ENCODE results near the gene CABLES1.
"Not testable (repeated sequence)": the region's sequence is repeated elsewhere in the genome, so short reads cannot be mapped to it uniquely, and the experiment has no call there.

The CABLES1 gene

GRCh38 chr18:23266717-23267446, 131.6 kb downstream of the CABLES1 start:
- DNase-seq (ENCODE audit: low spot score): no peak

GRCh38 chr18:23267447-23267776, 132.1 kb downstream of the CABLES1 start:
- DNase-seq (ENCODE audit: low spot score): no peak

GRCh38 chr18:23268641-23269040, 133.4 kb downstream of the CABLES1 start:
- no peak for DNase-seq (ENCODE audit: low spot score)

- DNase-seq (ENCODE audit: low spot score): not testable (repeated sequence)
Measured at GRCh38 chr18:23269068-23269467, 133.8 kb downstream of the CABLES1 start.

- no peak for DNase-seq (ENCODE audit: low spot score)
Measured at GRCh38 chr18:23269928-23270327, 134.6 kb downstream of the CABLES1 start.

GRCh38 chr18:23270986-23271680, 135.8 kb downstream of the CABLES1 start:
- no peak for DNase-seq (ENCODE audit: low spot score)

- no peak for DNase-seq (ENCODE audit: low spot score)
Measured at GRCh38 chr18:23272498-23273232, 137.4 kb downstream of the CABLES1 start.

- DNase-seq (ENCODE audit: low spot score): no peak
Measured at GRCh38 chr18:23273443-23273966, 138.2 kb downstream of the CABLES1 start.

GRCh38 chr18:23274638-23275482, 139.6 kb downstream of the CABLES1 start:
- DNase-seq (ENCODE audit: low spot score): no peak

- DNase-seq (ENCODE audit: low spot score): no peak
Measured at GRCh38 chr18:23276451-23276850, 141.2 kb downstream of the CABLES1 start.

GRCh38 chr18:23277399-23277798, 142.1 kb downstream of the CABLES1 start:
- DNase-seq (ENCODE audit: low spot score): no peak

- DNase-seq (ENCODE audit: low spot score): peak; percentile 53
Measured at GRCh38 chr18:23279931-23280330, 144.6 kb downstream of the CABLES1 start.

GRCh38 chr18:23280844-23281243, 145.6 kb downstream of the CABLES1 start:
- DNase-seq (ENCODE audit: low spot score): no peak

GRCh38 chr18:23281626-23282436, 146.5 kb downstream of the CABLES1 start:
- peak; percentile 70 for DNase-seq (ENCODE audit: low spot score)

GRCh38 chr18:23282437-23282781, 147.1 kb downstream of the CABLES1 start:
- no peak for DNase-seq (ENCODE audit: low spot score)

GRCh38 chr18:23283916-23284430, 148.7 kb downstream of the CABLES1 start:
- DNase-seq (ENCODE audit: low spot score): no peak

- DNase-seq (ENCODE audit: low spot score): no peak
Measured at GRCh38 chr18:23284629-23285028, 149.3 kb downstream of the CABLES1 start.

GRCh38 chr18:23285581-23285980, 150.3 kb downstream of the CABLES1 start:
- DNase-seq (ENCODE audit: low spot score): not testable (repeated sequence)

- DNase-seq (ENCODE audit: low spot score): no peak
Measured at GRCh38 chr18:23291456-23292205, 156.3 kb downstream of the CABLES1 start.

- DNase-seq (ENCODE audit: low spot score): no peak
Measured at GRCh38 chr18:23300231-23300805, 165.0 kb downstream of the CABLES1 start.
